ENCODE data around the gene CEBPA.
"Not testable (repeated sequence)": the region's sequence is repeated elsewhere in the genome, so short reads cannot be mapped to it uniquely, and the experiment has no call there.

CEBPA gene

DNA sequence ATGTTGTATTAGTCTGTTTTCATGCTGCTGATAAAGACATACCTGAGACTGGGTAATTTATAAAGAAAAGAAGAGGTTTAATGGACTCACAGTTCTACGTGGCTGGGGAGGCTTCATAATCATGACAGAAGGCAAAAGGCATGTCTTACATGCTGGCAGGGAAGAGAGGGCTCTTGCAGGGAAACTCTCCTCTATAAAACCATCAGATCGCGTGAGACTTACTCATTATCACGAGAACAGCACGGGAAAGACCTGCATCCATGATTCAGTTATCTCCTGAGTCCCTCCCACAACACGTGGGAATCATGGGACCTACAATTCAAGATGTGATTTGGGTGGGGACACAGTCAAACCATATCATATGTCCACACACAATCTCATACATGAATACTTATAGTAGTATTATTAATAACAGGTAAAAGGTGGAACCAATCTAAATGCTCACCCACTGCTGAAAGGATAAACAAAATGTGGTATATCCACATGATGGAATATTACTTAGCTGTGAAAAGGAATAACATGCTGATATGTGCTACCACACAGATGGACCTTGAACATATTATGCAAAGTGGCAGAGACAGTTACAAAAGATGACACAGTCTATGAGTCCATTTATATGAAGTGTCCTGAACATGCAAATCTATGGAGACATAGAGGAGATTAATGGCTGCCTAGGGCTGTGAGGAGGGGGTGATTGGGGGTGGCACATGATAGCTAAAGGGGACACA lies 20.9 kb upstream of the CEBPA start:
- no peak overlapping the region for H3K4me2 ChIP-seq (ENCODE audit: low read depth, low read length)
- H3K27me3 ChIP-seq (replicated peaks; ENCODE audit: insufficient read depth, low read length): peaks cover 4% of the 10 kb centered on the region; the same call in 1 of the 2 replicates
- H3K9me3 ChIP-seq (replicated peaks; ENCODE audit: insufficient read depth, low read length): no peaks in the 10 kb centered on the region
- no peak overlapping the region for H3K4me3 ChIP-seq (ENCODE audit: low read length)
- no peaks in the 10 kb centered on the region for H3K4me1 ChIP-seq (ENCODE audit: low read length)
- no peak overlapping the region for H3K27ac ChIP-seq (ENCODE audit: low read length)
- no peaks in the 10 kb centered on the region for H3K79me2 ChIP-seq (ENCODE audit: low read length)
- no peak for DNase-seq
- TF ChIP-seq EZH2phosphoT487 (IDR thresholded peaks at IDR 0.05; ENCODE audit: low read length) (no peak), EZH2 (optimal IDR thresholded peaks at IDR 0.05; ENCODE audit: low read depth, low read length) (no peak)
- TF ChIP-seq, protein P1, sequence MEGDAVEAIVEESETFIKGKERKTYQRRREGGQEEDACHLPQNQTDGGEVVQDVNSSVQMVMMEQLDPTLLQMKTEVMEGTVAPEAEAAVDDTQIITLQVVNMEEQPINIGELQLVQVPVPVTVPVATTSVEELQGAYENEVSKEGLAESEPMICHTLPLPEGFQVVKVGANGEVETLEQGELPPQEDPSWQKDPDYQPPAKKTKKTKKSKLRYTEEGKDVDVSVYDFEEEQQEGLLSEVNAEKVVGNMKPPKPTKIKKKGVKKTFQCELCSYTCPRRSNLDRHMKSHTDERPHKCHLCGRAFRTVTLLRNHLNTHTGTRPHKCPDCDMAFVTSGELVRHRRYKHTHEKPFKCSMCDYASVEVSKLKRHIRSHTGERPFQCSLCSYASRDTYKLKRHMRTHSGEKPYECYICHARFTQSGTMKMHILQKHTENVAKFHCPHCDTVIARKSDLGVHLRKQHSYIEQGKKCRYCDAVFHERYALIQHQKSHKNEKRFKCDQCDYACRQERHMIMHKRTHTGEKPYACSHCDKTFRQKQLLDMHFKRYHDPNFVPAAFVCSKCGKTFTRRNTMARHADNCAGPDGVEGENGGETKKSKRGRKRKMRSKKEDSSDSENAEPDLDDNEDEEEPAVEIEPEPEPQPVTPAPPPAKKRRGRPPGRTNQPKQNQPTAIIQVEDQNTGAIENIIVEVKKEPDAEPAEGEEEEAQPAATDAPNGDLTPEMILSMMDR (IDR thresholded peaks at IDR 0.05; ENCODE audit: low read length): no peak
- H2AFZ ChIP-seq (ENCODE audit: low read length): no peak overlapping the region
- H3K9me2 ChIP-seq (replicated peaks; ENCODE audit: insufficient read depth, low read length): no peaks in the 10 kb centered on the region
- no peaks in the 10 kb centered on the region for H3K36me3 ChIP-seq (replicated peaks; ENCODE audit: insufficient read depth, low read length)
- no peaks in the 10 kb centered on the region for H3F3A ChIP-seq (ENCODE audit: insufficient read depth, low read length)
- H4K20me1 ChIP-seq (ENCODE audit: insufficient read depth, low read length): no peaks in the 10 kb centered on the region
- no peak overlapping the region for H3K9ac ChIP-seq (ENCODE audit: low read length)

DNA sequence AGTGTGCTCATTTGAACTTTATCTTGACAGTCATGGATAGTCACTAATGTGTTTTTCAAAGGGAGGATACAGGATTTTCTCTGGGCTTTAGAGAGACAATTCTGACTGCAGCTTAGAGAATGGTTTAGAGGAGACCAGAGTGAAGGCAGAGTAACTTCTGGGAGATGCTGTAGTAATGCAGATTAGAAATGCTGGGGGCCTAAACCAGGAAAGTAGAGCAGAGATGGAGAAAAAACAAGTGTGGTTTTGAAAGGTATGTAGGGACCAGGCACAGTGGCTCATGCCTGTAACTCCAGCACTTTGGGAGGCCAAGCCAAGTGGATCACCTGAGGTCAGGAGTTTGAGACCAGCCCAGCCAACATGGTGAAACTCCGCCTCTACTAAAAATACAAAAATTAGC lies 18.3 kb upstream of the CEBPA start:
- Histone ChIP-seq H2AFZ (ENCODE audit: low read length) (no peak overlapping the region), H3K4me3 (ENCODE audit: low read length) (no peak overlapping the region), H3K4me1 (ENCODE audit: low read length) (no peaks in the 10 kb centered on the region), H3K9ac (ENCODE audit: low read length) (no peak overlapping the region), H3K4me2 (ENCODE audit: low read depth, low read length) (no peak overlapping the region), H3K9me3 (replicated peaks; ENCODE audit: insufficient read depth, low read length) (no peaks in the 10 kb centered on the region), H3F3A (ENCODE audit: insufficient read depth, low read length) (no peaks in the 10 kb centered on the region), H4K20me1 (ENCODE audit: insufficient read depth, low read length) (no peaks in the 10 kb centered on the region), H3K36me3 (replicated peaks; ENCODE audit: insufficient read depth, low read length) (no peaks in the 10 kb centered on the region), H3K79me2 (ENCODE audit: low read length) (no peaks in the 10 kb centered on the region), H3K27me3 (replicated peaks; ENCODE audit: insufficient read depth, low read length) (0 out of 2 replicates have a peak, but pooled peaks cover 4% of the 10 kb centered on the region), H3K9me2 (replicated peaks; ENCODE audit: insufficient read depth, low read length) (no peaks in the 10 kb centered on the region), H3K27ac (ENCODE audit: low read length) (no peak overlapping the region)
- TF ChIP-seq EZH2phosphoT487 (IDR thresholded peaks at IDR 0.05; ENCODE audit: low read length) (no peak), EZH2 (optimal IDR thresholded peaks at IDR 0.05; ENCODE audit: low read depth, low read length) (no peak)
- TF ChIP-seq, protein P1 (IDR thresholded peaks at IDR 0.05; ENCODE audit: low read length): no peak
- DNase-seq: no peak

DNA sequence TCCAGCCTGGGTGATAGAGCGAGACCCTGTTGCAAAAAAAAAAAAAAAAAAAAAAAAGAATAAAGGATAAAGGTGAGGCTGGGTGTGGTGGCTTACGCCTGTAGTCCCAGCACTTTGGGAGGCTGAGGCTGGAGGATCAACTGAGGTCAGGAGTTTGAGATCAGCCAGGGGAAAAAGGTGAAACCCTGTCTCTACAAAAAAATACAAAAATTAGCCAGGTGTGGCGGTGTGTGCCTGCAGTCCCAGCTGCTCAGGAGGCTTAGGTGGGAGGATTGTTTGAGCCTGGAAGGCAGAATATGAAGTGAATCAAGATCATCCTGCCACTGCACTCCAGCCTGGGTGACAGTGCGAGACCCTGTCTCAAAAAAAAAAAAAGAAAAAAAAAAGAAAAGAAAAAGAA lies 15.7 kb upstream of the CEBPA start:
- H3K27me3 ChIP-seq (replicated peaks; ENCODE audit: insufficient read depth, low read length); DNase-seq; H3K9me3 ChIP-seq (replicated peaks; ENCODE audit: insufficient read depth, low read length); H2AFZ ChIP-seq (ENCODE audit: low read length); H3K79me2 ChIP-seq (ENCODE audit: low read length); H3K36me3 ChIP-seq (replicated peaks; ENCODE audit: insufficient read depth, low read length); H4K20me1 ChIP-seq (ENCODE audit: insufficient read depth, low read length); H3K9me2 ChIP-seq (replicated peaks; ENCODE audit: insufficient read depth, low read length); H3K4me1 ChIP-seq (ENCODE audit: low read length); H3K27ac ChIP-seq (ENCODE audit: low read length); H3F3A ChIP-seq (ENCODE audit: insufficient read depth, low read length); H3K9ac ChIP-seq (ENCODE audit: low read length); H3K4me2 ChIP-seq (ENCODE audit: low read depth, low read length); H3K4me3 ChIP-seq (ENCODE audit: low read length): not testable (repeated sequence)

DNA sequence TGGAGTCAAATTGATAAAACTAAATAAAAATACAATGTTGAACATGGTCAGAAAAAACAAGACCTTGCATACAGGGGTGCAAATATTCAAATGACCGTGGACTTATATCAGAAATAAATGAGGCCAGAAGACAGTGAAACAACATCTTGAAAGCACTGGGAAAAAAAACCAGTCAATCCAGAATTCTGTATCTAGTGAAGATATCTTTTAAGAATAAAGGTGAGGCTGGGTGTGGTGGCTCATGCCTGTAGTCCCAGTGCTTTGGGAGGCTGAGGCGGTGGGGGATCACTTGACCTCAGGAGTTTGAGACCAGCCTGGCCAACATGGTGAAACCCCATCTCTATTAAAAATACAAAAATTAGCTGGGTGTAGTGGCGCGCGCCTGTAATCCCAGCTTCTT lies 15.2 kb upstream of the CEBPA start:
- H3K9me3 ChIP-seq (replicated peaks; ENCODE audit: insufficient read depth, low read length): no peaks in the 10 kb centered on the region
- no peaks in the 10 kb centered on the region for H3K4me1 ChIP-seq (ENCODE audit: low read length)
- no peaks in the 10 kb centered on the region for H3K79me2 ChIP-seq (ENCODE audit: low read length)
- no peaks in the 10 kb centered on the region for H3K9me2 ChIP-seq (replicated peaks; ENCODE audit: insufficient read depth, low read length)
- no peak overlapping the region for H3K4me3 ChIP-seq (ENCODE audit: low read length)
- no peaks in the 10 kb centered on the region for H3F3A ChIP-seq (ENCODE audit: insufficient read depth, low read length)
- H3K36me3 ChIP-seq (replicated peaks; ENCODE audit: insufficient read depth, low read length): no peaks in the 10 kb centered on the region
- H4K20me1 ChIP-seq (ENCODE audit: insufficient read depth, low read length): no peaks in the 10 kb centered on the region
- H3K4me2 ChIP-seq (ENCODE audit: low read depth, low read length): no peak overlapping the region
- no peak overlapping the region for H3K27ac ChIP-seq (ENCODE audit: low read length)
- H2AFZ ChIP-seq (ENCODE audit: low read length): no peak overlapping the region
- H3K27me3 ChIP-seq (replicated peaks; ENCODE audit: insufficient read depth, low read length): peaks cover 9% of the 10 kb centered on the region; the same call in 1 of the 2 replicates
- no peak for DNase-seq
- H3K9ac ChIP-seq (ENCODE audit: low read length): no peak overlapping the region
- TF ChIP-seq EZH2phosphoT487 (IDR thresholded peaks at IDR 0.05; ENCODE audit: low read length) (no peak), EZH2 (optimal IDR thresholded peaks at IDR 0.05; ENCODE audit: low read depth, low read length) (no peak)
- TF ChIP-seq, protein P1 (IDR thresholded peaks at IDR 0.05; ENCODE audit: low read length): no peak
